HEK293T (cell line): ENCODE results near the gene LARP4.

Experiments
- CTCF ChIA-PET: fragments of 350-600 bp; formaldehyde crosslinking; extraction: SDS; loops from one replicate; lab custom pipeline; 2021; ENCODE audit warnings: antibody characterized with exemption, inconsistent platforms; lab: Yijun Ruan, JAX
- POLR2A ChIA-PET: fragments of 350-600 bp; formaldehyde crosslinking; extraction: SDS; loops from one replicate; lab custom pipeline; 2020; ENCODE audit warnings: antibody characterized with exemption, inconsistent platforms; lab: Yijun Ruan, JAX
- DNase-seq: peaks from one replicate; pipeline ENCODE4 v3.0.0; 2012; ENCODE audit warnings: mixed read lengths; ENCODE audit errors: extremely low spot score
- ARNT ChIP-seq: fragments of 450-650 bp; IDR thresholded peaks from 2 replicates; pipeline ENCODE4 v1.6.1; 2017; ENCODE audit warnings: mild to moderate bottlenecking
- BHLHE40 ChIP-seq: fragments of 450-650 bp; IDR thresholded peaks from 2 replicates; pipeline ENCODE4 v1.6.1; 2016; ENCODE audit warnings: mild to moderate bottlenecking, moderate library complexity, borderline replicate concordance
- CTBP1 ChIP-seq: fragments of 450-650 bp; IDR thresholded peaks from 2 replicates; pipeline ENCODE4 v1.6.1; 2016; ENCODE audit warnings: borderline replicate concordance
- ELF4 ChIP-seq: fragments of 450-650 bp; IDR thresholded peaks from 2 replicates; pipeline ENCODE4 v1.6.1; 2017; ENCODE audit warnings: antibody characterized with exemption
- FOXA1 ChIP-seq: fragments of 450-650 bp; IDR thresholded peaks from 2 replicates; pipeline ENCODE4 v1.6.1; 2016; ENCODE audit warnings: mild to moderate bottlenecking
- FOXK2 ChIP-seq: fragments of 450-650 bp; IDR thresholded peaks from 2 replicates; pipeline ENCODE4 v1.6.1; 2016; ENCODE audit warnings: mild to moderate bottlenecking
- FOXM1 ChIP-seq: fragments of 450-650 bp; IDR thresholded peaks from 2 replicates; pipeline ENCODE4 v1.6.1; 2017; ENCODE audit warnings: mild to moderate bottlenecking, borderline replicate concordance
- HDGF ChIP-seq: fragments of 450-650 bp; IDR thresholded peaks from 2 replicates; pipeline ENCODE4 v1.6.1; 2017; ENCODE audit warnings: antibody characterized with exemption, borderline replicate concordance
- L3MBTL2 ChIP-seq: fragments of 450-650 bp; conservative IDR thresholded peaks from 2 replicates; pipeline ENCODE4 v1.6.1; 2016; ENCODE audit warnings: mild to moderate bottlenecking
- LEF1 ChIP-seq: fragments of 450-650 bp; IDR thresholded peaks from 2 replicates; pipeline ENCODE4 v1.6.1; 2017; ENCODE audit warnings: mild to moderate bottlenecking, borderline replicate concordance
- NFRKB ChIP-seq: fragments of 450-650 bp; IDR thresholded peaks from 2 replicates; pipeline ENCODE4 v1.6.1; 2016; ENCODE audit warnings: mild to moderate bottlenecking, moderate library complexity
- PKNOX1 ChIP-seq: fragments of 450-650 bp; IDR thresholded peaks from 2 replicates; pipeline ENCODE4 v1.6.1; 2016
- SP1 ChIP-seq: fragments of 450-650 bp; IDR thresholded peaks from 2 replicates; pipeline ENCODE4 v1.6.1; 2017
- SUZ12 ChIP-seq: fragments of 450-650 bp; IDR thresholded peaks from 2 replicates; pipeline ENCODE4 v1.6.1; 2016; ENCODE audit warnings: mild to moderate bottlenecking
- TARDBP ChIP-seq: fragments of 450-650 bp; IDR thresholded peaks from 2 replicates; pipeline ENCODE4 v1.6.1; 2016
- ZNF384 ChIP-seq: fragments of 450-650 bp; IDR thresholded peaks from 2 replicates; pipeline ENCODE4 v1.6.1; 2016

LARP4 gene

GRCh38 chr12:50508970-50509663, 108.4 kb downstream of the LARP4 start:
- ChIA-PET POLR2A (no interaction called here), CTCF (interaction anchor here (0.6 to 1.0 kb wide), 2 partner anchors 135 to 192 kb away, joined by 3 read pairs; no protein-coding TSS in a partner anchor)
- DNase-seq, result no peak
- TF ChIP-seq PKNOX1 (no peak), FOXA1 (no peak), CTBP1 (no peak), L3MBTL2 (no peak), FOXM1 (no peak), TARDBP (no peak), ZNF384 (no peak), FOXK2 (no peak), NFRKB (no peak), SUZ12 (no peak), HDGF (no peak), ELF4 (no peak), ARNT (no peak), BHLHE40 (no peak), LEF1 (no peak), SP1 (no peak)

GRCh38 chr12:50514526-50515276, 114.0 kb downstream of the LARP4 start:
- ChIA-PET POLR2A (no interaction called here), CTCF (no interaction called here)
- TF ChIP-seq TARDBP (no peak), FOXA1 (no peak), SUZ12 (no peak), FOXM1 (no peak), ARNT (no peak), HDGF (no peak), LEF1 (no peak), NFRKB (no peak), ZNF384 (no peak)

GRCh38 chr12:50515587-50515986, 114.9 kb downstream of the LARP4 start:
- ChIA-PET CTCF (interaction anchor here (0.6 kb wide), 1 partner anchor 152 kb away, joined by 3 read pairs; no protein-coding TSS in a partner anchor), POLR2A (no interaction called here)
- no peak for DNase-seq
- no peak for TF ChIP-seq FOXK2
- TF ChIP-seq SP1, result no peak
- no peak for TF ChIP-seq HDGF
- no peak for TF ChIP-seq BHLHE40
- no peak for TF ChIP-seq PKNOX1
- no peak for TF ChIP-seq FOXM1
- TF ChIP-seq SUZ12, result no peak
- no peak for TF ChIP-seq NFRKB
- TF ChIP-seq FOXA1, result no peak

More at GRCh38 chr12:50514526-50515276, 114.0 kb downstream of the LARP4 start:
- no peak for DNase-seq

- no peak for TF ChIP-seq FOXK2
- no peak for TF ChIP-seq LEF1
- no peak for TF ChIP-seq ARNT
- TF ChIP-seq TARDBP, result no peak
- TF ChIP-seq L3MBTL2, result no peak
- TF ChIP-seq CTBP1, result no peak
- no peak for TF ChIP-seq ZNF384
- TF ChIP-seq HDGF, result no peak
- TF ChIP-seq PKNOX1, result no peak
- TF ChIP-seq ELF4, result no peak
- no peak for TF ChIP-seq FOXA1
- no peak for TF ChIP-seq SP1
- no peak for TF ChIP-seq BHLHE40
- no peak for TF ChIP-seq SUZ12
- TF ChIP-seq NFRKB, result no peak
- no peak for DNase-seq
- ChIA-PET CTCF (interaction anchor here (0.7 kb wide), 1 partner anchor 13 kb away, joined by 3 read pairs; no protein-coding TSS in a partner anchor), POLR2A (no interaction called here)
These were observed 116.8 kb downstream of the LARP4 start for GRCh38 chr12:50517421-50518048.

GRCh38 chr12:50518090-50518489, 117.4 kb downstream of the LARP4 start:
- CTCF ChIA-PET, result interaction anchor here (0.7 kb wide), 1 partner anchor 14 kb away, joined by 3 read pairs; no protein-coding TSS in a partner anchor
- POLR2A ChIA-PET, result no interaction called here
- TF ChIP-seq LEF1, result no peak
- TF ChIP-seq HDGF, result no peak
- no peak for TF ChIP-seq ELF4
- TF ChIP-seq BHLHE40, result no peak
- no peak for TF ChIP-seq ARNT
- TF ChIP-seq SP1, result no peak
- TF ChIP-seq CTBP1, result no peak
- TF ChIP-seq FOXK2, result no peak
- TF ChIP-seq TARDBP, result no peak
- no peak for TF ChIP-seq PKNOX1
- no peak for TF ChIP-seq FOXM1
- TF ChIP-seq NFRKB, result no peak
- TF ChIP-seq FOXA1, result no peak
- TF ChIP-seq SUZ12, result no peak
- no peak for DNase-seq
